SIG-M5 (cell line): ENCODE results near the gene MIPOL1.
"Not testable (repeated sequence)": the region's sequence is repeated elsewhere in the genome, so short reads cannot be mapped to it uniquely, and the experiment has no call there.

Experiments used
- DNase-seq: peaks from one replicate; lab custom pipeline; 2025; lab: John Stamatoyannopoulos, UW

Gene MIPOL1

DNA sequence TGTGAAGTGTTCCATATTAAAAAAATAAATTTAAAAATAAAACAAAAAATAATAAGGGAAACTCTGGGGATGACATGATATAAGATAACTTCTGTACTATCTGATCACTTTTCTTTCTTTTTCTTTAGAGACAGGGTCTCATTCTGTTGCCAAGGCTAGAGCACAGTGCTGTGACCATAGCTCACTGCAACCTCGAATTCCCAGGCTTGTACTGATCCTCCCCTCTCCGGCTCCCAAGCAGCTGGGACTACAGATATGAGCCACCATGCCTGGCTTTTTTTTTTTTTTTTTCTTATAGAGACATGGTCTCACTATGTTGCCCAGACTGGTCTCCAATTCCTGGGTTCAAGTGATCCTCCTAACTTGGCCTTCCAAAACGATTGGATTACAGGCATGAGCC, 10.4 kb upstream of the MIPOL1 start:
- DNase-seq, result no peak

DNA sequence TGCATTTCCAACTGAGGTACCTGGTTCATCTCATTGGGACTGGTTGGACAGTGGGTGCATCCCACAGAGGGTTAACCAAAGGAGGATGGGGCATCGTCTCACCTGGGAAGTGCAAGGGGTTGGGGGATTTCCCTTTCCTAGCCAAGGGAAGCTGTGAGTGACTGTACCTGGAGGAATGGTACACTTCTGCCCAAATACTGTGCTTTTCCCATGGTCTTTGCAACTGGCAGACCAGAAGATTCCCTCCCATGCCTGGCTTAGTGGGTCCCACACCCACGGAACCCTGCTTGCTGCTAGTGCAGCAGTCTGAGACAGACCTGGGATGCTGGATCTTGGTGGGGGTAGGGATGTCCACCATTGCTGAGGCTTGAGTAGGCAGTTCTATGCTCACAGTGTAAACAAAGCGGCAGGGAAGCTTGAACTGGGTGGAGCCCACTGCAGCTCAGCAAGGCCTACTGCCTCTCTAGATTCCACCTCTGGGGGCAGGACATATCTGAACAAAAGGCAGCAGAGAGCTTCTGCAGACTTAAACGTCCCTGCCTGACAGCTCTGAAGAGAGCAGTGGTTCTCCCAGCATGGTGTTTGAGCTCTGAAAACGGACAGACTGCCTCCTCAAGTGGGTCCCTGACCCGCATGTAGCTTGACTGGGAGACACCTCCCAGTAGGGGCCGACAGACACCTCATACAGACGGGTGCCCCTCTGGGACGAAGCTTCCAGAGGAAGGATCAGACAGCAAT, 9.7 kb upstream of the MIPOL1 start:
- not testable (repeated sequence) for DNase-seq

DNA sequence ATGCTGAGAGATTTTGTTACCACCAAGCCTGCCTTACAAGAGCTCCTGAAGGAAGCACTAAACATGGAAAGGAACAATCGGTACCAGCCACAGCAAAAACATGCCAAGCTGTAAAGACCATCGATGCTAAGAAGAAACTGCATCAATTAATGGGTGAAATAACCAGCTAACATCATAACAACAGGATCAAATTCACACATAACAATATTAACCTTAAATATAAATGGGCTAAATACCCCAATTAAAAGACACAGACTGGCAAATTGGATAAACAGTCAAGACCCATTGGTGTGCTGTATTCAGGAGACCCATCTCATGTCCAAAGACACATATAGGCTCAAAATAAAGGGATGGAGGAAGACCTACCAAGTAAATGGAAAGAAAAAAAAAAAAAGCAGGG, 8.0 kb upstream of the MIPOL1 start:
- not testable (repeated sequence) for DNase-seq

DNA sequence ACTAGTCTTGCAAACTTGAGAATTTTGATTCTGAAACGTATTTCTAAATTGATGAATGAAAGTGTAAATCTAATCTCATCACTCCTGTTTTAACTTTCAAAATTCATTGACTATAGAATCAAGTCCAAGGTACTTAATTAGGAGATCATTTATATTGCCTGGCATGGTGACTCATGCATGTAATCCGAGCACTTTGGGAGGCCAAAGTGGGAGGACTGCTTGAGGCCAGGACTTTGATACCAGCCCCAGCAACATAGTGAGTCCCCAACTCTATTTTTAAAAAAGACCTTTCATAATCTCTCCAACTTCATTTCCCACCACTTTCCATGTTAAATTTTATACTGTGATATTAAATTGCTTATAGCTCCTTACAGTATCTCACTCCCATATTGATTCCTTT, 3.0 kb upstream of the MIPOL1 start:
- no peak for DNase-seq

DNA sequence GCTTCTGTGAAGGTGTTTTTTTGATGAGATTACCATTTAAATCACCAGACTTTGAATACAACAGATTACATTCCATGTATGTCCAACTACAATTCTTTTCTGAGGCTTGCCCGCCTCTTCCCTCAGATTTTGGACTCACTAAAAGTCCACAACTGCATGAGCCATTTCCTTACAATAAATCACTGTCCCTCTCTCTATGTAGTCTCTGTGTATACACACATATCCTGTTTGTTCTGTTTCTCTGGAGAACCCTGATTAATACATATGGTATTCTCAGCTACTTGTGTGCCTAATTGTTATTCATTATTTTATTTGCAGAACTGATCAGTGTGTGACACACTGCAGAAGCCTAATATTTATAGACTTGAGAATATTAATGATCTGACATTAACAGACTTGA, 2.4 kb upstream of the MIPOL1 start:
- DNase-seq, result no peak

DNA sequence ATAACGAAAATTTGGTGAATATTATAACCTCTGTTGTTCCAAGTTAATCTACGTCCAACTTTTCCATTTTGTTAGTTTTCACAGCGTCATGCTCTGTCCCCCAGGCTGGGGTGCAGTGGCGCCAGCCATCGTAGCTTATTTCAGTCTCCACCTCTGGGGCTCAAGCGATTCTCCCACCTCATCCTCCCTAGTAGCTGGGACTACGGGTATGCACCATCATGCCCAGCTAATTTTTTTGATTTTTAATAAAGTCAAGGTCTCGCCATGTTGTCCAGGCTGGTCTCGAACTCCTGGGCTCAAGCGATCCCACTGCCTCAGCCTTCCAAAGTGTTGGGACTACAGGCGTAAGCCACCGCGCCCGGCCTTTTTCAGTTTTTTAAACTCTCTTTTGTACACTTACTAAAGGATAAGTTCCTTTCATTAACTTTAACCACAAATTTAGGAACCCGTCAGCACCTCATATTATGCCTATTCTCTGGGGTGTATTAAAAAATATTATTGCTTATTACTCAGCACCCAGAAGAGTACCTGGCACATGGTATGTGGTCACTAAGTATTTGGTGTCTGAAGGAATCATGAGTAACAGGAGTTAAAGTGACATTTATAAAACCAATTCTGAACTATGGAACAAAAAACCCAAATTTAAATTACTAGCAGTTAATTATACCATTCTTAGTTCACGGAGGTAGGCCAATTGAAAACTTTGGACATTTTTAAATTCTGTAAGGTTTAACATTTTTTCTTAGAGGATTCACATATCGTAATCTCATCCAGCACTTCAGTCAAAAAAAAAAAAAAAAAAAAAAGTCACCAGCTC, 925 bp upstream of the MIPOL1 start:
- DNase-seq, result no peak

DNA sequence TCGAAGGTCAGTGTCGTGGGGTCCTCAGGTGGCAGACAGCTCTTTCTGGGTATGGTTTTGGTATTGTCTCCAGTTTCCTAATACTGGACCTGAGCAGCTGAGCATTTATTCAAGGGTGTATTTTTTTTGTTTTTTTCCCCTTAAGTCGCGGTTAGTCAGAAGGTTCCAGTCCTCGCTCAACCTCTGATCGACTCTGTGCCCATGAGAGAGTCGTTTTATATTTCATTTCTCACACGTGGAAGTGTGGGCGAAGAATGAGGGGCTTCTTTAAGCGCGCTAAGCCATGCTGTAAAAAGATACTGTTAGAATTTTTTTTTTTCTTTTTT, 499 bp downstream of the MIPOL1 start:
- no peak for DNase-seq

DNA sequence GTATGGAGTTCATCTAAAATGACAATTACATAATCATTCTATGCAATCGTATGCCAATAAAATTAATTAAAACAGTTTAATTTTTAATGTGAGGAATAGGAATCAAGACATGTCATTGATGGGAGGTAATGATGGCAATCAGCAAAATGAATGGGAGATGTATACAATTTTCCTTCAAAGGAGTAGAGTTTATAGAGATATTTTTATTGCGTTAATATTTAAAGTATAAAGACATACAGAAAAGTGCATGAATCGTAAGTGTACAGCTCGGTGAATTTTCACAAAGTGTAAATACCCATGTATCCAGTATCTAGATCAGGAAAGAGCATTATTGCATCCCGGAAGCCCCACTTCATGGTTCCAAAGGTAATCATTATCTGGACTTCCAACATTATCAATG, 1.2 kb downstream of the MIPOL1 start:
- no peak for DNase-seq

DNA sequence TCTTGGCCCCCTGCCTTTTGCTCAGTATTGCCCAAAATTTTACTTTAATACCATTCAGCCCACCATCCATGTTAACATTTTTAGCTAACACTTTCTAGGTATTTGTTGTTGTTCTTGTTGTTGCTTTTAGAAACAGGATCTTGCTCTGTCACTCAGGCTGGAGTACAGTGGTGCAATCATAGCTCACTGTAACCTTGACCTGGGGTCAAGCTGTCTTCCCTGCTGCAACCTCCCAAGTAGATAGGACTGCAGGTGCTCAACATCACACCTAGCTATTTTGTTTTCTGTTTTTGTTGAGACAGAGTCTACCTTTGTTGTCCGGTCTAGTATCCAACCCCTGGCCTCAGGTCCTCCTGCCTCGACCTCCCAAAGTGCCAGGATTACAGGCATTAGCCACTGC, 4.0 kb downstream of the MIPOL1 start:
- no peak for DNase-seq

DNA sequence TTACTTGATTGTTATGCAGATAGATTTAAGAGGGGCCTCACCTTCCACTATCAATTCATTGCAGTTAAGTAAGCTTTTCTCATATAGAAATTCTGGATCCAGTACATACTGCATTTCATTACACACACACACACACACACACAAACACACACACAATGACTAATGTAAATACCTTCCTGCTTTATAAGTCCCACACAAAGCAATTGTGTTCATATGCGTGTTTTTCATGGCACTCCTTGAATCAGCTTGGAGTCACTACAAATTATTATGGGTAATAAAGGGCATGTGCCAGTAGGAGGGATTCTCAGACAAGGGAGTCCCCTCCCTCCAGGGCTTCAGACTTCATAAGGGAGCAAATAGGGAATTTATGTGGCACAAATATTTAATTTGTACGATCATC, 4.5 kb downstream of the MIPOL1 start:
- DNase-seq, result no peak

DNA sequence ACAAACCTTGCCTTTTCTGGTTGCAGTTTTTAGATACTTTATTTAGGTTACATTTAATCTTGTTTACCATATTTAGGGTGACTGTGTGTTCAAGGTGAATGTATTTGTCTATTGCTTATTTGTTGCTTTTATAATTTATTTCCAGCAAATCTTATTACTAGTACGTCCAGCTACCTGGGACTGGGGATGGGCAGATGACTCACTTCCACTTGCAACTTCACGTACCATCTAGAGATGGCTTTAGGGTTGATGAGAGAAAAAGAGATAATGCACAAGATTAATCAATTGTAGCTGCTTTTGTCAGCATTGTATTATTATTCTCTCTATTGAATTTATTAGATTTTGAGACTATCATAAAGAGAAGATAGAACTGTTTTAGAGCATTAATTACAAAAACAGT, 5.1 kb downstream of the MIPOL1 start:
- no peak for DNase-seq

DNA sequence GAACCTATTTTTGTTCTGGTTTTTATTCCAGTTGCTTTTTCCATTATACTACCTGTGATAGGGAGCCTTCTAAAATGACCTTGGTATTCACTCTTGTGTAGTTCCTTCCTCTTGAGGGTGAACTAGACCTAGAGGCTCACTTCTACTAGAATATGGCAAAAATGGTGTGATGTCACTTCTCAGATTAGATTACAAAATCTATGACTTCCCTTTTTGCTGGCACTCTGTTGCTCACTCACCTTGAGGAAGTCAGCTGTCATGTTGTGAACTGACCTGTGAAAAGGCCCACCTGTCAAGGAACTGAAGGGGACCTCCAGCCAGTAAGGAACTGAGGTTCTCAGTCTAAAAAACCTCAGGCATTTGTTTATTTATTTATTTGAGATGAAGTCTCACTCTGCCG, 5.7 kb downstream of the MIPOL1 start:
- no peak for DNase-seq

DNA sequence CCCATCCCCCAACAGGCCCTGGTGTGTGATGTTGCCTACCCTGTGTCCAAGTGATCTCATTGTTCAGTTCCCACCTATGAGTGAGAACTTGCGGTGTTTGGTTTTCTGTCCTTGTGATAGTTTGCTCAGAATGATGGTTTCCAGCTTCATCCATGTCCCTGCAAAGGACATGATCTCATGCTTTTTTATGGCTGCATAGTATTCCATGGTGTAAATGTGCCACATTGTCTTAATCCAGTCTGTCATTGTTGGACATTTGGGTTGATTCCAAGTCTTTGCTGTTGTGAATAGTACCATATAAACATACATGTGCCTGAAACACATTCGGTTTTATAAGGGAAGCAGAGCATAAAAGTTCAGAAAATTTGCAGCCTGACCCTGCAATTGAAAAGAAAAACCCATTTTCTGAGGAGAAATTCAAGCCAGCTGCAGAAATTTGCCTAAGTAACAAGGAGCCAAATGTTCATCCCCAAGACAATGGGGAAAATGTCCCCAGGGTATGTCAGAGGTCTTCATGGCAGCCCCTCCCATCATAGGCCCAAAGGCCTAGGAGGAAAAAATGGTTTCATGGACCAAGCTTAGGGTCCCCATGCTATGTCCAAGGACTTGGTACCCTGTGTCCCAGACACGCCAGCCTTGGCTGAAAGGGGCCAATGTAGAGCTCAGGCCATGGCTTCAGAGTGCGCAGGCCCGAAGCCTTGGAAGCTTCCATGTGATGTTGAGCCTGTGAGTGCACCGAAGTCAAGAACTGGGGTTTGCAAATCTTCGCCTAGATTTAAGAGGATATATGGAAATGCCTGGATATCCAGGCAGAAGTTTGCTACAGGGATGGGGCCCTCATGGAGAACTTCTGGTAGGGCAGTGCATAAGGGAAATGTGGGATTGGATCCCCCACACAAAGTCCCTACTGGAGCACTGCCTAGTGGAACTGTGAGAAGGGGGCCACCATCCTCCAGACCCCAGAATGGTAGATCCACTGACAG, 8.2 kb downstream of the MIPOL1 start:
- not testable (repeated sequence) for DNase-seq

DNA sequence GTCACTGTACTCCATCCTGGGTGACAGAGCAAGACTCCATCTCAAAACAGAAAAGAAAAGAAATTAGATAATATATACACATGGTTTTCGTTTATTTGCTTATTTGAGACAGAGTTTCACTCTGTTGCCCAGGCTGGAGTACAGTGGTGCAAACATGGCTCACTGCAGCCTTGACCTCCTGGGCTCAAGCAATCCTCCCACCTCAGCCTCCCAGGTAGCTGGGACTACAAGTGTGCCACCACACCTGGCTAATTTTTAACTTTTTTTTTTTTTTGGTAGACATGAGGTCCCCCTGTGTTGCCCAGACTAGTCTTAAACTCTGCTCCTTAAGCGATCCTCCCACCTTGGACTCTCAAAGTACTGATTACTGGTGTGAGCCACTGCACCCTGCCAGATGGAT, 11.9 kb downstream of the MIPOL1 start:
- DNase-seq, result not testable (repeated sequence)

DNA sequence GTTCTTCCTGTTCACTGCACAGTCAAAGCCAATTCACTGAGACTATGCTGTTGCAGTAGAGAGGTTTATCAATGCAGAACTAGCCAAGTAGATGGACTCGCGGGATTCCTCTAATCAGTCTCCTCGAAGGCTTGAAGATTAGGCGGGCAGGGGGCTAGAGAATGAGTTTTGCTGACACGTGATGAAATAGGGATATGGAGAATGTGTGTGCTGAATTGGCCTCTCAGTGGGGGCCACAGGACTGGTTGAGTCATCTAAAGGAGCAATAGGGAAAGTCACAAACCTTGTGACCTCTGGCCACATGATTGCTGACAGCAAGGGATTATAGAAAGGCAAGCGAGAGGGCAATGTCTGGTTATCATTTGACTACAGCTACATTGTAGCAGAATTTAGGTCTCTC, 12.7 kb downstream of the MIPOL1 start:
- DNase-seq, result no peak

DNA sequence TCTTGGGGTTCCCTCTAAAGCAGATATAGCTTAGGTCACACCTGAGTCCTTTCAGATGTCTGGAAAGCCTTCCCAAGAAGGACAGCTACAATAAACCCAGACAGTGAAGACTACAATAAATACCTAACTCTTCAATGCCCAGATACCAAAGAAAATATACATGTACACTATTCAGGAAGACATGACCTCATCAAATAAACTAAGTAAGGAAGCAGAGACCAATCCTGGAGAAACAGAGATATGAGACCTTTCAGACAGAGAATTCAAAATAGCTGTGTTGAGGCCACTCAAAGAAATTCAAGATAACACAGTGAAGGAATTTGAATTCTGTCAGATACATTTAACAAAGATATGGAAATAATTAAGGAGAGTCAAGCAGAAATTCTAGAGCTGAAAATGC, 15.3 kb downstream of the MIPOL1 start:
- no peak for DNase-seq

DNA sequence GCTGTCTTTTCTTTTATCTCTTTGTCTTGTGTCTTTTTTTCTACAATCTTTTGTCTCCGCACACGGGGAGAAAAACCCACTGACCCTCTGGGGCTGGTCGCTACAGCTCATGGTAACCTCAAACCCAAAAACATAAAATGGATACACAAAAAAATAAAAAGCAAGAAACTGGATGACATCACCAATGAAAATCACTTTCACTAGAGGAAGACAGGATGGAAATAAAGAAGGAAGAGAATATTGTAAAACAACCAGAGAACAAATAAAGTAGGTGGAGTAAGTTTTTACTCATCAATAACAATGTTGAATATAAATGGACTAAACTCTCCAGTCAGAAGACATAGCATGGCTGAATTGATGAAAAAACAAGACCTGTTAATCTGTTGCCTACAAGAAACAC, 17.6 kb downstream of the MIPOL1 start:
- no peak for DNase-seq

DNA sequence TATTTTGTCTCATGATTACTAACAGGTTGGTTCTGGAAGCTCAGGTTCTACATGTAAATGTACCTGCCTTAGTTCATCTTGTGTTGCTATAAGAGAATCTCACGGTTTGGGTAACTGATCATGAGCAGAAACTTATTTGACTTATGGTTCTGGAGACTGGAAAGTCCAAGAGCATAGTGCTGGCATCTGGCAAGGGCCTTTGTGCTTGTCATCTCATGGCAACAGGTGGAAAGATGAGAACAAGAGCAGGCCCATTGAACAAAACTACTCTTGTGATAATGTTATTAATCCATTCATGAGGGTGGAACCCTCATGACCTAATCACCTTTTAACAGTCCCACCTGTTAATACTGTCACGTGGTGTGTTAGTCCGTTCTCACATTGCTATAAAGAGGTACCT, 23.3 kb downstream of the MIPOL1 start:
- no peak for DNase-seq

DNA sequence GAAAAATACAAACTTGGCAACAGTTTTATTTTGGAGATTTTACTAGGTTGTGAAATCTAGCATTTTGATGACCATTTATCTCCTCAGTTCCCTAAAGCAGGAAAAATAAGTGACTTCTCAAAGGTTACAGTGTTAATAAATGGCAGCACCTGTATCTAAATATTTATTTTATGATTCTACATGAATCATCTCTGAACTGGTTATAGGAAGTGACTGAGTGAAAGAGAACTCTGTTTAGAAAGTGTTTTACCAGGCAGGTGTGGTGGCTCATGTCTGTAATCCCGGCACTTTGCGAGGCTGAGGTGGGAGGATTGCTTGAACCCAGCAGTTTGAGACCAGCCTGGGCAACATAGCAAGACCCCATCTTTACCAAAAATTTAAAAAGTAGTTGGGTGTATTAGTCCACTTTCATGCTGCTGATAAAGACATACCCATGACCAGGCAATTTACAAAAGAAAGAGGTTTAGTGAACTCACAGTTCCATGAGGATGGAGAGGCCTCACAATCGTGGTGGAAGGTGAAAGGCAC, 26.3 kb downstream of the MIPOL1 start:
- no peak for DNase-seq

DNA sequence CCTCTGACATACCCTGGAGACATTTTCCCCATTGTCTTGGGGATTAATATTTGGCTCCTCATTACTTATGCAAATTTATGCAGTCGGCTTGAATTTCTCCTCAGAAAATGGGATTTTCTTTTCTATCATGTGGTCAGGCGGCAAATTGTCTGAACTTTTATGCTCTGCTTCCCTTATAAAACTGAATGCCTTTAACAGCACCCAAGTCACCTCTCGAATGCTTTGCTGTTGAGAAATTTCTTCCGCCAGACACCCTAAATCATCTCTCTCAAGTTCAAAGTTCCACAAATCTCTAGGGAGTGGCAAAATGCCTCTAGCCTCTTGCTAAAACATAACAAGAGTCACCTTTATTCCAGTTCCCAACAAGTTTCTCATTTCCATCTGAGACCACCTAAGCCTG, 27.9 kb downstream of the MIPOL1 start:
- DNase-seq, result not testable (repeated sequence)

DNA sequence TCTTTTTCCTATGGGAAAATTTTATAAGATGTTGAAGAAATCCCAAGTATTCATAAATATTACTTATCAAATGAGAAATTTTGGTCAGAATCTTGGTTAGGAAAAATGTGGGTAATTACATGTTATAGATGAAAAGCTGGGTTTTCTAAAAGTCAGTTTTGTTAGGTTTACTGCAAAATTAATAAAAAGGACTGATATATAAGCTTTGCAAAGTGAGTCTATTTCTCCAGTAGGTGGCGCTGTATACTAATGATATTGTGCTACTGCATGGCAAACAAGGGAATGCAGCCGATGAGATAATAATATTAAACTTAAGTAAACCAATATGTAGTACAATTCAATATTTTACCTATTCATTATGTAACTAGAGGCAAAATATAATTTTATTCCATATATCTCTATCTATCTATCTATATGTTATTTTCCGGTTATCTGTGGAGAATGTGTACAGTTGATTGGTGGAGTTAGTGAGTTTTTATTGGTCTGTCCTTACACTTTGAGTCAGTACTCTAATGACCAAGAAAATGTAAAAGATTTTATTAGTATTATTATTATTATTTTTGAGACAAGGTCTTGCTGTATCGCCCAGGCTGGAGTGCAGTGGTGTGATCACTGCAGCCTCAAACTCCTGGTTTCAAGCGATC, 32.9 kb downstream of the MIPOL1 start:
- DNase-seq, result no peak
